CD4-positive, alpha-beta T cell treated with Interleukin-4 for 4 hours (primary cell): ENCODE results near the gene VPS16.
A peak's percentile ranks its signal among the peaks of the same experiment; 100 is the strongest.
"Not testable (repeated sequence)": the region's sequence is repeated elsewhere in the genome, so short reads cannot be mapped to it uniquely, and the experiment has no call there.

Experiments used
- DNase-seq: peaks from one replicate; pipeline ENCODE4 v3.0.0-alpha.2; 2020

Gene VPS16

DNA sequence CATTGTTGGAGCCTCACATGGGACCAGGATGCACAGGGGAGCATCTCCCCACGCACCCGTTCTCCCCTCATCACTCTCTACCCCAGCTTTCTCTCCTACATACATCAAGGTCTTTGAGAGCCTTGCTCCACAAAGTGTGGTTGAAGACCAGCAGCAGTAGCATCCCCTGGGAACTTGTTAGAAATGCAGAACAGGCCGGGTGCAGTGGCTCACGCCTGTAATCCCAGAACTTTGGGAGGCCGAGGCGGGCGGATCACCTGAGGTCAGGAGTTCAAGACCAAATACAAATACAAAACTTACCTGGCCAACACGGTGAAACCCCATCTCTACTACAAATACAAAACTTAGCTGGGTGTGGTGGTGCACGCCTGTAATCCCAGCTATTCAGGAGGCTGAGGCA lies 32.6 kb upstream of the VPS16 start:
- not testable (repeated sequence) for DNase-seq

DNA sequence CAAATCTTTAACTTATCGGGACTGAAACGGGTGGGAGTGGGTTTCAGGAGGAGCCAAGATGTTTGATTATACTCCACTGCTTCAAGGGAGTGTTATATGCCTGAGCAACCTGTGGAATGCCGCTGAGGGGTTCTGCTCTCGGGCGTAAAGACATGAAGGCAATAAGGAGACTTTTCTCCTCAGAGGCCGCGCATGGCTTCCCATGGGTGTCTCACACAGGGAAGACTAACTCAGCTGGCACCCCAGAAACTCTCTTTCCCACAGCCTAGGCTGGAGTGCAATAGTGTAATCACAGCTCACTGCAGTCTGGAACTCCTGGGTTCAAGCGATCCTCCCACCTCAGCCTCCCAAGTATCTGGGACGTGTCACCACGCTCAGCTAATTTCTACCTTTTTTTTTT lies 30.9 kb upstream of the VPS16 start:
- no peak for DNase-seq

DNA sequence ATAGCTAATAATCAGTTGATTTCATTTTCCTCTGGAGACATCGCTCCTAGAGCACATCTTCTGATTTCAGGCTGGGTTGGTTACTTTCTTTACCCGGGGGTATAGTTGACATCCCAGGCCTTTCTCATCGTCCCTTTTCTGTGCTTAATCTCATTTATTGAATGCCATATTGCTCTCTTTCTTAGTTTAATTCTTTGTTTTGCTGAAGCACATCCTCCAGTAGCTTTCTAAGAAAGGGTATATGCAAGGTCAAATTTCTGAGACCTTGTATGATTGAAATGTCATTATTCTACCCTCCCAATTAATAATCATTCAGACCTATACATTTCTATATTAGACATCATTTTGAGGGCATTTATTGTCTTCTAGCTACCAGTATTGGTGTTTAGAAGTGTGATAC lies 28.4 kb upstream of the VPS16 start:
- no peak for DNase-seq

DNA sequence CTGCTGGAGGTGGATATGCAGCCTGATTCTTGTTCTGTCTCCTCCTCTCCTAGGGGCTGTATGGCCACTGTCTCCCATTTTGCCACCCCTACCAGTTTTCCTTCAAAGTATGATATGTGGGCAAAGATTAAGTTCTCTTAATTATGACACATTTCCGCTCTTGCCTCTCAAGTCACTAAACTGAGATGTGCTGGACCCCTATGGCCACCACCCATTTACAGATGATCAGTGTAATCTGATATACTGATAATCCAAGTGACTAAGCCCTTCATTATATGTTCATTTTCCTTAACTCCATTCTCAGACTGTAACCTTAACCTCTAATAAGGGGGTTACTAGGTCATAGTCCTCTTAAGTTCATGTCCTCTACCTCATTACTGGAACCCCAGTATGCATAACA lies 26.5 kb upstream of the VPS16 start:
- DNase-seq: no peak

DNA sequence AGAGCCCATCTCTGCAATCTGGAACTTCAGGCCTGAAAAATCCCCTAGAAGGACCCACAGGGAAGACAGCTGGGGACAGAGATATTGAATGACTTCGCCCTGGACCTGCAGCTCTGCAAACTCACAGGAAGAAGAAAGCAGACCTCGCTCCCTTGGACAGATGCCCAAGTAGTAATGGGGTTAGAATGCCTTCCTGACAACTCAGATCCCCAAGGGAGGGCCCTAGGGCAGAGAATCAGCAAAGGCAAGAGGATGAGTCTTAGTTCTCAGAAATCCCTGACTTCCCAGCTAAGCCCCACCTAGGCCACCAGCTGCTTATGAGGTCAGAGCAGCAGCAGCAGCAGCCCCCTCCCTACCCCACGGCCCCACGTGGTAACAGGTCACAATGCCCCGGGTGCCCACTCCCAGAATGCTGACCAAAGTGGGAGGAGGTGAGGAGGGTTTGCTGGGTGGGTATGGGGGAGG lies 25.9 kb upstream of the VPS16 start, which contains the start of gene C20orf141:
Gene C20orf141, plus strand, starts transcription at position 401 of the 465 bp plus-strand sequence. CDS start 198 bp downstream, outside the sequence.
- DNase-seq: no peak

DNA sequence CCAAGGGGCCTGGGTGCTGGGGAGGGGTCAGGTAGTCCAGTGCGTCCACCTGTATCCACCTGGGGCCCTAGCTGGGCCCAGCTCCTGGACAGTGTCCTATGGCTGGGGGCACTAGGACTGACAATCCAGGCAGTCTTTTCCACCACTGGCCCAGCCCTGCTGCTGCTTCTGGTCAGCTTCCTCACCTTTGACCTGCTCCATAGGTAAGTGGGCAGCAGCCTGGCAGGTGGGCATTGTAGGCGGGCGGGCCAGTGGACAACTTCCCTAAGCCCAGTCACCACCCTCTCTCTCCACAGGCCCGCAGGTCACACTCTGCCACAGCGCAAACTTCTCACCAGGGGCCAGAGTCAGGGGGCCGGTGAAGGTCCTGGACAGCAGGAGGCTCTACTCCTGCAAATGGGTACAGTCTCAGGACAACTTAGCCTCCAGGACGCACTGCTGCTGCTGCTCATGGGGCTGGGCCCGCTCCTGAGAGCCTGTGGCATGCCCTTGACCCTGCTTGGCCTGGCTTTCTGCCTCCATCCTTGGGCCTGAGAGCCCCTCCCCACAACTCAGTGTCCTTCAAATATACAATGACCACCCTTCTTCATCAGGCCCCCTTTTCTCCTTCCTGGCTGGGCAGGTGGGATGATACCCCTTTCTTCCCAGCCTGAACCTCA lies 25.2 kb upstream of the VPS16 start:
- no peak for DNase-seq

DNA sequence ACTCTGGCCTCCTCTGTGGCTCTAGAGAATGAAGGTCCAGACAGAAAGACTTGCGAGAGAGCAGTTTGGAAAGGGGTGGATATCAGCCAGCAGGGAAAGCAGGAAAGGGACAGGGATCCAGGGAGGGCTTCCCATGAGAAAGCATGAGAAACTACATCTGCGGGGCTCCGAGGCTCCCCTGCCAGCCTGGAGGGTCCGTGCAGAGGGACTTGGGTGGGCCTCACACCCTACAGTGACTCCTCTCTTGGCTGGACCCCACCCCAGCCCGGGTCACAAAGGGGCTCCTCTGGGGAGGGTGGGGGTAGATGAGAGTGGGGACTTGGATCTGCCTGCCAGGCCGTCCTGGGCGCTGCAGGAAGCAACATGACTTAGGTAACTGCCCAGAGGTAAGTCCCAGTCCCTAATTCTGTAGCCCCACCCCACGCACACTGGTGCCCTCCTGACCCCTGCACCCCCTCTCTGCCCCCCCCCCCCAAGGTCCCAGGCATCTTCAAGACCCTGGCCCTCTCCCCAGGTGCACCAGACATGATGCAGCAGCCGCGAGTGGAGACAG lies 24.4 kb upstream of the VPS16 start, which contains the start of gene TMEM239:
Gene TMEM239, plus strand, starts transcription at position 335 of the 553 bp plus-strand sequence. Its CDS starts 191 bp downstream, at position 526.
- no peak for DNase-seq

DNA sequence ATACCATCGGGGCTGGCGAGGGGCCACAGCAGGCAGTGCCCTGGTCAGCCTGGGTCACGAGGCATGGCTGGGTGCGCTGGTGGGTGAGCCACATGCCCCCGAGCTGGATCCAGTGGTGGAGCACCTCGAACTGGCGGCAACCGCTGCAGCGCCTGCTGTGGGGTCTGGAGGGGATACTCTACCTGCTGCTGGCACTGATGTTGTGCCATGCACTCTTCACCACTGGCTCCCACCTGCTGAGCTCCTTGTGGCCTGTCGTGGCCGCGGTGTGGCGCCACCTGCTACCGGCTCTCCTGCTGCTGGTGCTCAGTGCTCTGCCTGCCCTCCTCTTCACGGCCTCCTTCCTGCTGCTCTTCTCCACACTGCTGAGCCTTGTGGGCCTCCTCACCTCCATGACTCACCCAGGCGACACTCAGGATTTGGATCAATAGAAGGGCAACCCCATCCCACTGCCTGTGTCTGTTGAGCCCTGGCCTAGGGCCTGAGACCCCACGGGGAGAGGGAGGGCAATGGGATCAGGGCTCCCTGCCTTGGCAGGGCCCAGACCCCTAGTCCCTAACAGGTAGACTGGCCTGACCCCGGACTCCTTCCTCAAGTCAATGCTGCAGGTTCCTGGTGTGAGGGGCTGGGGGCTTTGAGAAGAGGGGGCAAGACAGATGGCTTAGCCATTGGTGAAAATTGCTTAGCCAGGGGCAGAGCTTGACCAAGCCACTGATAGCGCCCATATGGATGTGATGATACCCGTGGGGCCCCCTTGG lies 23.8 kb upstream of the VPS16 start:
- DNase-seq: no peak

DNA sequence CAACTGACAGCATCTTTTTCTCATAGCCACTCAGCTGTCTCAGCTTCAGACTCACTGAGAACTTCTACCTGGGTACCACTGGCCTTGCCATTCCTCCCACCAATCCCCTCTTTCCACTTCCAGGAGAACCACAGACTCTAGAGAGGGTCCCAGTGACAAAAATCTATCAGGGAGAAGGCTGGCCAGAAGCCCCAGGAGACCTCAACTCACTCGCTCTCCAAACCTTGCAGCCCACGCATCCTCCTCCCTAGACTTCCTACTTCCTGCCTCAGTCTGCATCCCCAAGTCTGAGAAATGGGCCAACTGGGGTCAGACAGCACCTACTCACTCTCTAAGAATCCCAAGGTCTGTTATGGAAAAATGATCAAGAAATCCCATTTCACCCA lies 23.2 kb upstream of the VPS16 start:
- DNase-seq: no peak

DNA sequence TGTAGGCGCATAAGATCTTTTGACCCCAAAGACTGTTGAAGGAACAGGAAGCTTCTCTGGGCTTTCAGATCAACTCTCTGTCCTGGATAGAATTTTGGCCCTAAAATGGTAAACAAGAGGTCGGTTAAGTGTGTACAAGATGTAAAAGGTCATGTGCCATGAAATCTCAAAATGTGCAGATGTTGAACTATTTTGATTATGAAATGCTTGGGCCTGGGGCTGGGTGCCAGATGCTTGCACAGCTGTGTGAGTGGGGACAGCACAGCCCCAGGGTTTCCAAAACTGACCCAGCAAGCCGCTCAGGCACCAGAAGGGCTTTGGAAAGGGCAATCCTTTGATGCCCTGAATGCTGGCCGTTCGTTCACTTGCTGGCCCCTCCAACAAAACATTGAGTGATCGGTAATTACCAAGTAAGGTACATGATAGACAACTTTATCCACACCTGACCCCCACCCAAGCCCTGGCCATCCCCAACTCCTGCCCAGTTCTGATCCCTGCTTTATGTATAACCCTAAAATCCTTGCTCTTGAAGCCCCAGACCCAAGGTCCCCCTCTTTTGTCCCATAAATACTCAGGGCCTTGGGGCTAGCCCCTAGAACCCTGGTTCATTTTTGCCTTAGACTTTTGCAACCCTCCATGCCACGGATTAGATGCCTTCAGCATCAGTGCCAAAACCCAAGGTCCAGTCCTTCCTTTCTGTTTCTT lies 22.5 kb upstream of the VPS16 start:
- DNase-seq: no peak

DNA sequence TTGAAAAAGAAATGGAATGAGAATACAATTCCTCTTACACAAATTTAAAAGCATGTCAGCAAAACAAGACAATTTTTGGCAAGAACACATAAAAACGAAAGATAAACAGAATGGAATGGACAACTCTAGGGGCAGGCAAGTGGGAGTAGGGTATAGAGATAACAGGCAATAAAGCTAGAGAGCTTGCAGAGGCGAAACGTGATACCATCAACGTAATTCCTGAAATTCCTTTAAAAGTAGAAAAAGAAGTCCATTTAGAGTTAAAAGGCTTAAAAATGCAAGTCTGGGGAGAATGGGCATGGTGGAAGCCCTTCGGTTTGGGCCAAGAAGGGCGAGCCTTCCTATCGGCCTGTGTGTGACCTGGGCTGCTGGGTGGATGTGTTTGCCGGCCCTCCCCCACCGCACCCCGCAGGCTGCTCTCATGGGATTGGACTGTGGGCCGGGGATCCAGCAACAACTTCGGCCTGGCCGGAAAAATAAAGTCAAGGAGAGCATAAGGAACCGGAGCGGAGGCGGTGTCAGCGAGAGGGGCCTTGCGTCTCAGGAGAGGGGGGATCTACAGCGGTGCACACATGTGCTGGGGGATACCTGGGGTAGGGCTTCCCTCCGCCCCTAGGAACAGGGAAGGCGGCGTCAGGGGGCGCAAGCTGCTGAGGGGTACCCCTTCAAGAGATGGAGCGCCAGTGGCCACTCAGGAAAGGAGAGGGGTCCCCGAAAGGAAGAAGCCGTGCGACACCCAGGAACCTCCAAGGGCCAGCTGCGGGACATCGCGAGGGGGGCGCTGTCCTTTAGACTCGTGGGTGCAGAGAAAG lies 20.3 kb upstream of the VPS16 start:
- DNase-seq: no peak

DNA sequence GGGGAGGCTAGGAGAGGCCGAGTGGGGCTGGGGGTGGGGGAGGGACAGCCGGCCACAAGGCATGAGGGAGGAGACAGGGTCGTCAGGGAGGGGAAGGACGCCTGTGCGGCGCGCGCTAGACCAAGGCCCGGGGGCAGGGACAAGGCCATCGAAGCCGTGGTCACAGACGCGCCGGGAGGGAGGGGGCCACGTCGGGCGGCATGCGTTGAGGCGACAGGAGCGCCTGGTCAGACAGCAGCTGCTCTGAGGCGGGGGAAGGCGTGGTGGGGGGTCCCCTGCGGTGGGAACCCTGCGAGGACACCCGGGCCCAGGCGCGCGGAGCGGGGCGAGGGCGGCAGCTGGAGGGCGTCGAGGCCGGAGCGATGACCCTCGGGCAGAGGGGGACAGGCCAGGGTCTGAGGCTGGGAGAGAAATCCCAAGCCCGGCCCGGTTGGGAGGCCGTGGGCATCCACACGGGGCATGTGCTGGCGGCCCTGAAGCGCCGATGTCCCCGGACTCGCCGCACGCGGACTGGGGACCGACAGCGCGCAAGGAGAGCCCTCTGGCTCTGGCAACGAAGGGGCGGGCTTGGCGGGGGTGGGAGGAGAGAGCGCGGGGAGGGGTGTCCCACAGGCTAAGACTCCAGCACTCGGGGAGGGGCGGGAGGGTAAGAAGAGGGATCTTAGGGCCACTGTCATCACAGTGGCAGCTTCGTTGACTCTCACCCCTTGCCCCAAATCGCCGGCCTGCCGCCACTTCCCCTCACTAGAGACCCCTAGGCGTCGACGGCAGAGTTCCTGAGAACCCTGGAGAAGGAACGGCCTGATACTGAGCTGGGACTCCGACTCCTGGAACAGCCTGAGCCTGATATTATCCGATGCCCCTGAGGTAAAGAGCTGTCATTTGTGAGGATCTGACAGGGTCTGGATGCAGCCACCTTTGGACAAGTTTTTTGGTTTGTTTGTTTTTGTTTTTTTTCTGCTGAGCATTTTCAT lies 19.4 kb upstream of the VPS16 start:
- no peak for DNase-seq

DNA sequence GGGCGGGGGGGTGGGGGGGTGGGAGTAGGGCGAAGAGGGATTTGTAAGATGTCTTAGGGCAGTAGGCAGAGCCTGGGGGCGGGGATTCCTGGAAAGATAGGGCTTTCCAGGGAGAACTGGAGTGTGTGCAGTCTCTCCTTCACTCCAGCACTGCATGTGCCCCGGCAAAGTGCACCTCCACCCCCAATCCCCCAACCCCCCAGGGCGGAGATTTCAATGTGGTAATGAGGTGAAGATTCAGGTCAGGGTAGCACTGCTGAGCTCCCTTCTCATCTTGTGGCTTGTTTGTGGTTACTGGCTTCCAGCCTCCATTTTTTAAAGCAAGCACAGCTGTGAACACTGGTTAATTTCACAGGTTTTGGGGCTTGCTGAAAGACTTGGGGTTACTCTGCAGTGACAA lies 18.5 kb upstream of the VPS16 start:
- peak; percentile 51 for DNase-seq

DNA sequence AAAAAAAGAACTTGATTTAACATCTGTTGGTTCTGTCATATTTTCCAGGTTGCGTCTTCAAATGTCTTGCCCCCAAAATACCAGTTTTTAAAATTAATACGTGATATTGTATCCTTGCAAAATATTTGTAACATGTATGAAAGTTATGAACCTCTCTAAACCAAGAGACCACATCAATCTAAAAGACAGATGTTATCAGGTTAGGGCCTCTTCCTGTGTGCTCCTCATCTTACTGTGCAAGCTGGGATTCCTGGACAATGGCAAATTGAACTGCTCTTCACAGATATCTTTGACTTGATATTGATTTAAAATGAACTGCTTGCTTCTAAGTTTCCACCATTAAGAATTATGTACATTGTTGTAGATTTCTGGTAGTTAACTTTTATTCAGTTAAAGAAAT lies 14.8 kb upstream of the VPS16 start:
- DNase-seq: no peak

DNA sequence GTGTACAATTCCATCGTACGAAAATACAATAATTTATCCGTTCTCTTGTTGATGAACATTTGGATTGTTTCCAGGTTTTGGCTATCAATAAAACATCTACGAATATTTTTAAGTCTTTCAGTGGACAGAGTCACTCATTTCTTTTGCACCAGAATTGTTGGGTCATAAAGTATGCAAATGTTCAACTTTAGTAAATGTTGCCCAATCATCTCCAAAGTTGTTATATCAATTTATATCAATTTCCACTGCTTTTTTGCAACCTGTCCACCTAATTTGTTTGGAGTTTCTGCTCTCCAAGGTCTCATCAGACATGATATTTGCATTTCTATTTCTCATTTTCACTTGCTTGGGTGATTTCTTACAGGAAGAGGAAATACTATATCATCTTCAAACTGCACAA lies 13.9 kb upstream of the VPS16 start:
- no peak for DNase-seq

DNA sequence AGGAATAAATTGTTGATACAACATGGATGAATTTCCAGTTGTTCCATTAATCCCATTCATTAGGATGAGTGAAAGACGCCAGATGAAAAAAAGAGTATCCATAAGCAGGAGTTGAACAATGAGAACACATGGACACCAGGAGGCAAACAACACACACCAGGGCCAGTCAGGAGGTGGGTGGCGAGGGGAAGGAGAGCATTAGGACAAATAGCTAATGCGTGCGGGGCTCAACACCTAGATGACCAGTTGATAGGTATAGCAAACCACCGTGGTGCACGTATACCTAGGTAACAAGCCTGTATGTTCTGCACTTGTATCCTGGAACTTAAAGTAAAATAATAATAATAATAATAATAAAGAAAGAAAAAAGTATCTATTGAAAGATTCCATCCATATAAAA lies 11.2 kb upstream of the VPS16 start:
- DNase-seq: no peak

DNA sequence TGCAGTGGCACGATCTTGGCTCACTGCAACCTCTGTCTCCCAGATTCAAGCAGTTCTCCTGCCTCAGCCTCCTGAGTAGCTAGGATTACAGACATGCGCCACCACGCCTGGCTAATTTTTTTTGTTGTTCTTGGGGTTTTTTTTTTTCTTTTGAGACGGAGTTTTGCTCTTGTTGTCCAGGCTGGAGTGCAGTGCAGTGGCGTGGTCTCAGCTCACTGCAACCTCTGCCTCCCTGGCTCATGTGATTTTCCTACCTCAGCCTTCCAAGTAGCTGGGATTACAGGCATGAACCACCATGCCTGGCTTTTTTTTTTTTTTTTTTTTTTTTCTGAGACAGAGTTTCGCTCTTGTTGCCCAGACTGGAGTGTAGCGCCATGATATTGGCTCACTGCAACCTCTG lies 9.3 kb upstream of the VPS16 start:
- not testable (repeated sequence) for DNase-seq

DNA sequence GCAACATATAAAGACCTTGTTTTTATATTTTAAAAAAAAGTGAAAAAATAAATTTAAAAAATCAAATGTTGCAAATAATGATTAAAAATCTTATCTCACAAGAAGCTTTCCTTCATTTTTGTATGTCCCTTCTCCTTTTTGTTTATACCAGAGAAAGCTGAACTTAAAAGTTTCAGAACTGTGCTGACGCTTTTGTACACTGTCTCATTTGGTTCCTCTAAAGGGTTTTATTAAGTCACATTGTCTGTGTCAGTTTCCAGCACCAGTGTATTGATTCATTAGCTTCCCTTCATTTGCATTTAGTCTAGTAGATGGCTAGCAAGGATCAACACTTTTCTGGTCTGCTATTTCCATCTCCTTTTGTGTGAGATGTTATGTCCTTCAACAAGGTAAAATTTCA lies 6.8 kb upstream of the VPS16 start:
- DNase-seq: no peak

DNA sequence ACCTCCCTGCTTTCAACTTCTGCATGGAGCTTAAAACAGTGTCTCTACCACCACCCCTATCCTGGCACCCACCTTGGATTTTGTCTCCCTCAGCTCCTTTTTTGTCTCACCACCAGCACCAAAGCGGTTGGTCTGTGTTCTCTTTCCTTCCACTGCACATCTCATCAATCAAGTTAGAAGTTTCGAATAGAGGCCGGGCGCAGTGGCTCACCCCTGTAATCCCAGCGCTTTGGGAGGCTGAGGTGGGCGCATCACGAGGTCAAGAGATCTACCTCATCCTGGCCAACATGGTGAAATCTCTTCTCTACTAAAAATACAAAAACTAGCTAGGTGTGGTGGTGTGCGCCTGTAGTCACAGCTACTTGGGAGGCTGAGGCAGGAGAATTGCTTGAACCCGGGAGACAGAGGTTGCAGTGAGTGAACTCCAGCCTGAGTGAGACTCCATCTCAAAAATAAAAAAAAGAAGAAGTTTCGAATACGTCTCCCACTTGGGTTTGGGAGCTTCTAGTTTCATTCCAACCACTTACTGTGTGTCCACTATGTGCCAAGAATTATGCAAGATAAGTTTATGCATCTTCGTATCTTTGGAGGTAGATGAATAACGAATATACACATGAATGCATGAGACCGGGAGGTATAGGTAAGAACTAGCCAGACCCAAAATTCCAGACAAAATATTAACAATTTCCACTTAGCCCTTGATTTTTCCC lies 6.0 kb upstream of the VPS16 start:
- no peak for DNase-seq

DNA sequence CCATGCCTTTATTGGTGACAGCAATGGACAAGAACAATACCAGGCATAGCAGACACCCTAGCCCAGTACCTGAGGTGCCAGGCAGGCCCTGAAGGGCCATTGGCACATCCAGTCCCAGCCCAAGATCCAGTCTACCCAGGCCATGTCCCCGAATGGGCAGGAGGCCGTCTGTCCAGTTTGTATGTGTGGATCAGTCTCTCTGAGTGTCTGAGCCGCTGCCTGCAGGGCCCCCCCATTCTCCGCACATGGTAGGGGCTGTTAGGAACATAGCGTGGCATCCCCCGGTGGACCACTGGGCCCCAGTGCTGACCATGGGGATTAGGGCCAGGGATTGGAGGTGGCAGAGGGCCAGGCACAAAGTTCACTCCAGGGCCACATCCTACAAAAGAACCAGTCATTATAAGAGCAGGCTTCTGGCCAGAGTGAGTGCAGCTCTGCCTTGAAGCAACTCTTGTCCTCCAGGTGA lies 5.2 kb upstream of the VPS16 start:
- DNase-seq: no peak

DNA sequence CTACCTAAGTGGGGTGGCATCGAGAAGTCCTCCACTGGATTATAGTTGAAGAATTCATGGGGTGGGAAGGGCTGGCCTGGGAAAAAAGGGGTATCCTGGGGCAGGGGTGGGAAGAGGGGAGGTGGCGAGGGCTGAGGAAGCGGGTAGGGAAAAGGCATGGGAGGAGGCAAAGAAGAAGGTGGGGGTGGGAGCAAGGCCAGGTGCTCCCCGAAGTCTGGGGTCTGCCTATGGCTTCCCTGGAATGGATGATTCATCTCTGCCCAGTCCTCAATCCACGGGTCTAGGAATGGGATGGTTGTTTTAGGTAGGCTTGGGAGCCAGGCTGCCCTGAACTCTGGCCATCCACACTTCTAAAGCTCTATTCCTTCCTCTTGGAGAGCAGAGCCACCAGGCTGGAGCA lies 4.5 kb upstream of the VPS16 start:
- DNase-seq: no peak
